ENCODE data around the gene HIVEP2. TPM values are rescaled to one million over a fixed set of nuclear protein-coding genes. Genes with fewer than 3 reads are reported as not detected.

The HIVEP2 gene
- 25.2 and 38.2 TPM in 2 replicates for total RNA-seq

GRCh38 chr6:142945049-142945445 lies at the start of gene HIVEP2:
HIVEP2 (minus strand) TSS chr6:142945176; CDS start chr6:142774738, 170,438 bp downstream.

Other genes with a start within 250 kb of the HIVEP2 start
- gene AIG1, start 115.7 kb upstream of the HIVEP2 start, total RNA-seq: 26.5 and 40.5 TPM in 2 replicates

All from placental pericyte (primary cell).